RWPE1 (cell line): ENCODE measurements around the gene UBE2Q1.

ENCODE experiments used
- CTCF ChIA-PET: fragments of 350-600 bp; sonication (Branson Sonifier 250); formaldehyde crosslinking; extraction: SDS; loops from one replicate; lab custom pipeline; 2021; lab: Yijun Ruan, JAX
- POLR2A ChIA-PET: fragments of 400-600 bp; formaldehyde crosslinking; extraction: SDS; loops from one replicate; lab custom pipeline; 2020; ENCODE audit warnings: antibody characterized with exemption; ENCODE audit not compliant: low non-redundant PET; lab: Yijun Ruan, JAX
- DNase-seq: peaks from one replicate; pipeline ENCODE4 v3.0.0; 2012; ENCODE audit warnings: low spot score
- H3K27ac ChIP-seq: fragments of 450-650 bp; 2 replicates; pipeline ENCODE4 v1.5.1; 2017
- TF ChIP-seq, protein P1 (sequence below): fragments of 450-650 bp; conservative IDR thresholded peaks from 2 replicates; pipeline ENCODE4 v1.5.1; 2017; ENCODE audit warnings: low read depth, mild to moderate bottlenecking

The UBE2Q1 gene

DNA sequence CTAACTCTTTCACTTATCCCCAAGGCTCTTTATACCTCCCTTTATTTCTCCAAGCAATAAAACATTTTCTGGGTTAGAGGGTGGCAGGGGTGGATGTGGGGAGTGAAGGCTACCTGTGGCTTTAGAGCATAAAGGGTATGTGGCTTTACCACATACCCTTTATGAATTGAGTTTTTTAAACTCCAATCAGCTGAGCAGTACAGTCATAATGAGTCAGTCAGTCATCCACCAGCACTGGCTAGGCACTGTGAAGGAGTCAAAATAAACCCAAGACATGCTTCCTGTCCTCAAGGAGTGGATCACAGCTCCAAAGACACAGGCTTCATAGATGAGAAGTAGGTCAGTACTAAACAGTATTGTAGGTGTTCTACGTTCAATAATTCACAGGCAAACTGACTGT lies 59.0 kb downstream of the UBE2Q1 start:
- ChIA-PET POLR2A (no interaction called here), CTCF (no interaction called here)
- no peak overlapping the region for H3K27ac ChIP-seq
- DNase-seq, result no peak
- TF ChIP-seq, protein P1, sequence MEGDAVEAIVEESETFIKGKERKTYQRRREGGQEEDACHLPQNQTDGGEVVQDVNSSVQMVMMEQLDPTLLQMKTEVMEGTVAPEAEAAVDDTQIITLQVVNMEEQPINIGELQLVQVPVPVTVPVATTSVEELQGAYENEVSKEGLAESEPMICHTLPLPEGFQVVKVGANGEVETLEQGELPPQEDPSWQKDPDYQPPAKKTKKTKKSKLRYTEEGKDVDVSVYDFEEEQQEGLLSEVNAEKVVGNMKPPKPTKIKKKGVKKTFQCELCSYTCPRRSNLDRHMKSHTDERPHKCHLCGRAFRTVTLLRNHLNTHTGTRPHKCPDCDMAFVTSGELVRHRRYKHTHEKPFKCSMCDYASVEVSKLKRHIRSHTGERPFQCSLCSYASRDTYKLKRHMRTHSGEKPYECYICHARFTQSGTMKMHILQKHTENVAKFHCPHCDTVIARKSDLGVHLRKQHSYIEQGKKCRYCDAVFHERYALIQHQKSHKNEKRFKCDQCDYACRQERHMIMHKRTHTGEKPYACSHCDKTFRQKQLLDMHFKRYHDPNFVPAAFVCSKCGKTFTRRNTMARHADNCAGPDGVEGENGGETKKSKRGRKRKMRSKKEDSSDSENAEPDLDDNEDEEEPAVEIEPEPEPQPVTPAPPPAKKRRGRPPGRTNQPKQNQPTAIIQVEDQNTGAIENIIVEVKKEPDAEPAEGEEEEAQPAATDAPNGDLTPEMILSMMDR, result no peak
